ENCODE data around the gene CHD2. TPM values are rescaled to one million over a fixed set of nuclear protein-coding genes. Genes with fewer than 3 reads are reported as not detected.

The CHD2 gene
- total RNA-seq, 4 donors from 2014 or later, result 149 to 299 (median 213) TPM

GRCh38 chr15:93046120-93046519 lies 146.0 kb downstream of the CHD2 start:
- Histone ChIP-seq H3K4me1 (no peaks in the 10 kb centered on the region), H3K36me3 (no peaks in the 10 kb centered on the region), H3K9me3 (no peaks in the 10 kb centered on the region), H3K27me3 (no peaks in the 10 kb centered on the region), H3K4me3 (replicated peaks in 1 of 3) (no peak overlapping the region), H3K27ac (no peak overlapping the region)
- TF ChIP-seq, protein P1, sequence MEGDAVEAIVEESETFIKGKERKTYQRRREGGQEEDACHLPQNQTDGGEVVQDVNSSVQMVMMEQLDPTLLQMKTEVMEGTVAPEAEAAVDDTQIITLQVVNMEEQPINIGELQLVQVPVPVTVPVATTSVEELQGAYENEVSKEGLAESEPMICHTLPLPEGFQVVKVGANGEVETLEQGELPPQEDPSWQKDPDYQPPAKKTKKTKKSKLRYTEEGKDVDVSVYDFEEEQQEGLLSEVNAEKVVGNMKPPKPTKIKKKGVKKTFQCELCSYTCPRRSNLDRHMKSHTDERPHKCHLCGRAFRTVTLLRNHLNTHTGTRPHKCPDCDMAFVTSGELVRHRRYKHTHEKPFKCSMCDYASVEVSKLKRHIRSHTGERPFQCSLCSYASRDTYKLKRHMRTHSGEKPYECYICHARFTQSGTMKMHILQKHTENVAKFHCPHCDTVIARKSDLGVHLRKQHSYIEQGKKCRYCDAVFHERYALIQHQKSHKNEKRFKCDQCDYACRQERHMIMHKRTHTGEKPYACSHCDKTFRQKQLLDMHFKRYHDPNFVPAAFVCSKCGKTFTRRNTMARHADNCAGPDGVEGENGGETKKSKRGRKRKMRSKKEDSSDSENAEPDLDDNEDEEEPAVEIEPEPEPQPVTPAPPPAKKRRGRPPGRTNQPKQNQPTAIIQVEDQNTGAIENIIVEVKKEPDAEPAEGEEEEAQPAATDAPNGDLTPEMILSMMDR (IDR thresholded peaks at IDR 0.05), result no peak
- no peak for TF ChIP-seq POLR2A (IDR thresholded peaks at IDR 0.05)
- intact Hi-C loops (cut with DNase I), result no loop called here
- no peak for DNase-seq
- WGBS, 2 donors, result 96 to 98% methylated on average over 4 of the region's 4 CpGs

DNA sequence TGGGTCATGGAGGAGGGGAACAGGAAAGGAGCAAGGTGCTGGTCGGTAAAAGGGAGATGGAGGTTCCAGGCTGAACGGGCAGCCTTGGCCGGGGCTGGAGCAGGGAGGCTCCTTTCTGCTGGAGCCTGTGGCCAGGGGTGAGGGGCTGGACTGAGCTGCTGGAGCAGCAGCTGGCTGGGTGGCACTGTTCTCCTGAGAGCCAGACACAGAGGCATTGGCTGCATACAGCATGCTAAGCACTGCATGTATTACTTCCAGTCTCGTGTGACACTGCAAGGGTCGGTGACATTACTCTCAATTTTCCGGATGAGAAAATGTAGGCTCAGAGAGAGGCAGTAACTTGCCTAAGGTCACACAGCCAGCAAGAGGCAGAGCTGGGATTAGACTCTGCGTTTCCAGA lies 146.6 kb downstream of the CHD2 start:
- Histone ChIP-seq H3K27me3 (no peaks in the 10 kb centered on the region), H3K4me1 (no peaks in the 10 kb centered on the region), H3K36me3 (no peaks in the 10 kb centered on the region), H3K27ac (no peak overlapping the region), H3K4me3 (replicated peaks in 1 of 3) (no peak overlapping the region), H3K9me3 (no peaks in the 10 kb centered on the region)
- TF ChIP-seq POLR2A (IDR thresholded peaks at IDR 0.05), result no peak
- TF ChIP-seq, protein P1 (IDR thresholded peaks at IDR 0.05), result no peak
- intact Hi-C loops (cut with DNase I), result no loop called here
- WGBS, 2 donors, result 77 to 79% methylated on average over 6 to 7 of the region's 7 CpGs
- DNase-seq, result no peak

DNA sequence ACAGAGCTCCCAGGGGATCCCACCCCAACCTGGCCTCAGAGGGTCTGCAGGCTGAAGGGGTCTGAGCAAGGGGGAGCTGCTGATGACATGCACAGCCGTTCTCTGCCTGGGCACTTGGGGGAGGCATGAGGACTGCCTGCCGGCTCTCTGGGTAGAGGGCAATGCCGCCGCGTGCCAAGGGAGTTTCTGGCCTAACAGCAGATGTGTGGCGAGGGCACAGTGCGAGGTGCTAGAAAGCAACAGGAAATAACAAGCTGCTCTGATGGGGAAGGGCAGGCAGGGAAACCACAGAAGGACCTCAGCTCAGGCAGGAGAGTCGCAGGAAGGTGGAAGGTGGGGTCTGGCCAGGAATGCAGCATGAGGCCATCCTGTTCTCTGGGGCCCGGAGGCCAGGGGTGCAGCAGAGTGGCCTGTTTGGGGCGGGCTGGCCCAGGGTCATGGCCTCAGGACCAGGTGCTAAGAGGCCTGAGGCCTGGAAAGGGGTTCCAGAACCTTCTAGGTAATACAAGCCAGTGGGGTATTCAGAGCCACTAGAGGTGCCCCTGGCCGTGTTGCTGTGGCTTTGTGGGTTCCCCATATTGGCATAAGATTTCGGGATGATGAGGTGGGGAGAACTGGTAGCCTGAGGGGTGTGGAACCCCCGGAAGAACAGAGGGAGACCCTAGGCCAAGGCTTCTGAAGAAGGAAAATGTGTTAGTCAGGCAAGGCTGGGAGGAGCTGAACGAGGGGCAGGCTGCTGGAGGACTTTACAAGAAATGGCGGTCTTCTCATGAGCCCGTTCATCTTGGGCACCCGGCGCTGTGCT lies 147.7 kb downstream of the CHD2 start:
- H3K27ac ChIP-seq, result no peak overlapping the region
- intact Hi-C loops (cut with DNase I), result no loop called here
- TF ChIP-seq, protein P1 (IDR thresholded peaks at IDR 0.05), result no peak
- no peak for TF ChIP-seq POLR2A (IDR thresholded peaks at IDR 0.05)
- H3K27me3 ChIP-seq, result no peaks in the 10 kb centered on the region
- H3K4me3 ChIP-seq (replicated peaks in 1 of 3), result no peak overlapping the region
- DNase-seq, result no peak
- 85 to 94% methylated on average over 18 of the region's 18 CpGs for WGBS, 2 donors
- no peaks in the 10 kb centered on the region for H3K4me1 ChIP-seq
- H3K36me3 ChIP-seq, result no peaks in the 10 kb centered on the region
- H3K9me3 ChIP-seq, result no peaks in the 10 kb centered on the region

GRCh38 chr15:93048426-93048721 lies 148.2 kb downstream of the CHD2 start:
- DNase-seq, result no peak
- H3K4me1 ChIP-seq, result no peaks in the 10 kb centered on the region
- no peaks in the 10 kb centered on the region for H3K27me3 ChIP-seq
- H3K9me3 ChIP-seq, result no peaks in the 10 kb centered on the region
- intact Hi-C loops (cut with DNase I), result no loop called here
- no peak overlapping the region for H3K4me3 ChIP-seq (replicated peaks in 1 of 3)
- H3K27ac ChIP-seq, result no peak overlapping the region
- H3K36me3 ChIP-seq, result no peaks in the 10 kb centered on the region
- TF ChIP-seq POLR2A (IDR thresholded peaks at IDR 0.05), result no peak
- TF ChIP-seq, protein P1 (IDR thresholded peaks at IDR 0.05), result no peak
- 90% methylated on average over 8 to 14 of the region's 14 CpGs for WGBS, 2 donors

GRCh38 chr15:93048759-93049161 lies 148.6 kb downstream of the CHD2 start:
- Histone ChIP-seq H3K4me3 (replicated peaks in 1 of 3) (no peak overlapping the region), H3K27me3 (no peaks in the 10 kb centered on the region), H3K27ac (no peak overlapping the region), H3K36me3 (no peaks in the 10 kb centered on the region), H3K9me3 (no peaks in the 10 kb centered on the region), H3K4me1 (no peaks in the 10 kb centered on the region)
- intact Hi-C loops (cut with DNase I), result no loop called here
- DNase-seq, result peak; percentile 56 to 65
- WGBS, 2 donors, result 39 to 45% methylated on average over 6 to 16 of the region's 16 CpGs
- no peak for TF ChIP-seq POLR2A (IDR thresholded peaks at IDR 0.05)
- TF ChIP-seq, protein P1 (IDR thresholded peaks at IDR 0.05), result no peak

Measured in thyroid gland (tissue), 4 donors.